LNCaP clone FGC (cell line): ENCODE data around the gene ABCA5.

ENCODE experiments used
- DNase-seq: peaks from one replicate; pipeline ENCODE4 v3.0.0-alpha.2; 2011; ENCODE audit warnings: low read depth
- H3K4me3 ChIP-seq: 2 replicates; pipeline ENCODE4 v1.5.1; 2011; ENCODE audit warnings: mild to moderate bottlenecking, low read depth, low read length, control low read depth
- CTCF ChIP-seq: IDR thresholded peaks from 2 replicates; pipeline ENCODE4 v1.5.1; 2012; ENCODE audit warnings: mild to moderate bottlenecking; ENCODE audit not compliant: control insufficient read depth, insufficient read depth; ENCODE audit errors: extremely low read depth

Gene ABCA5

GRCh38 chr17:69346766-69347165 is 19.8 kb upstream of the ABCA5 start:
- TF ChIP-seq CTCF: no peak
- H3K4me3 ChIP-seq: no peak overlapping the region
- DNase-seq: no peak

GRCh38 chr17:69344939-69345338 is 18.0 kb upstream of the ABCA5 start:
- H3K4me3 ChIP-seq: no peak overlapping the region
- no peak for TF ChIP-seq CTCF
- DNase-seq: no peak

- DNase-seq: no peak
- no peak overlapping the region for H3K4me3 ChIP-seq
- TF ChIP-seq CTCF: no peak
Observed at GRCh38 chr17:69342896-69343644, 16.1 kb upstream of the ABCA5 start.

GRCh38 chr17:69339937-69340336 is 13.0 kb upstream of the ABCA5 start:
- no peak for TF ChIP-seq CTCF
- H3K4me3 ChIP-seq: no peak overlapping the region
- peak; percentile 57 for DNase-seq

GRCh38 chr17:69336996-69337395 is 10.1 kb upstream of the ABCA5 start:
- no peak for DNase-seq
- H3K4me3 ChIP-seq: no peak overlapping the region
- TF ChIP-seq CTCF: no peak

GRCh38 chr17:69336580-69336979 is 9.6 kb upstream of the ABCA5 start:
- DNase-seq: no peak
- no peak for TF ChIP-seq CTCF
- H3K4me3 ChIP-seq: no peak overlapping the region

- no peak overlapping the region for H3K4me3 ChIP-seq
- peak; percentile 68 for DNase-seq
- TF ChIP-seq CTCF: peak; percentile 73
Observed at GRCh38 chr17:69335058-69335457, 8.1 kb upstream of the ABCA5 start.
